ENCODE measurements around the gene NBAS. TPM values are rescaled to one million over a fixed set of nuclear protein-coding genes. Genes with fewer than 3 reads are reported as not detected.

The NBAS gene
- total and polyA plus RNA-seq, 2 of the 4 experiments (the other 2 are of a cell fraction), result 22.3 to 105 TPM

- BruUV-seq (replicated peaks), result no TSS peak
- in situ Hi-C loops (cut with MboI; ENCODE audit: low sequenced_read_pairs), result no loop called here
- Histone ChIP-seq H3K9ac (ENCODE audit: low read depth, low read length) (no peak overlapping the region), H2BK120ac (ENCODE audit: low read depth, low read length) (no peak overlapping the region), H2AFZ (replicated peaks; ENCODE audit: low read length, poor library complexity) (no peak overlapping the region), H2BK15ac (ENCODE audit: low read depth, low read length) (no peak overlapping the region), H3K14ac (replicated peaks; ENCODE audit: low read depth, low read length) (no peak overlapping the region), H4K5ac (ENCODE audit: low read depth, low read length) (no peak overlapping the region), H3K79me1 (ENCODE audit: low read depth in 1 of 2, low read length in 2 of 2) (no peaks in the 10 kb centered on the region), H3K36me3 (ENCODE audit: control insufficient read depth, insufficient read depth, low read length) (peaks cover 8% of the 10 kb centered on the region; the same call in 1 of the 2 replicates), H3K4me1 (ENCODE audit: control insufficient read depth, insufficient read depth, low read length) (peaks cover 3% of the 10 kb centered on the region), H3K4me2 (ENCODE audit: low read depth, low read length) (no peak overlapping the region), H3K18ac (ENCODE audit: low read depth, low read length) (no peak overlapping the region), H2AK9ac (replicated peaks; ENCODE audit: low read depth, low read length, poor library complexity) (no peak overlapping the region), H3K27ac (ENCODE audit: insufficient read depth, low read length) (no peak overlapping the region), H3K4ac (ENCODE audit: low read depth, low read length) (no peak overlapping the region), H2AK5ac (ENCODE audit: low read depth, low read length) (no peak overlapping the region; the same call in 1 of the 2 replicates), H3K9me1 (ENCODE audit: insufficient read depth, low read length) (0 out of 2 replicates have a peak, but pooled peaks cover 3% of the 10 kb centered on the region), H4K20me1 (ENCODE audit: insufficient read depth, low read length) (no peaks in the 10 kb centered on the region), H2BK20ac (ENCODE audit: low read depth, low read length) (no peak overlapping the region), H3K4me3 (ENCODE audit: insufficient read depth, low read depth, low read length) (no peak overlapping the region), H4K91ac (ENCODE audit: insufficient read depth, low read depth, low read length) (no peak overlapping the region), H3K9me3 (ENCODE audit: control insufficient read depth, insufficient read depth, low read length) (no peaks in the 10 kb centered on the region), H2BK5ac (ENCODE audit: low read depth, low read length, poor library complexity, severe bottlenecking) (no peak overlapping the region), H3K27me3 (ENCODE audit: control insufficient read depth, insufficient read depth, low read length) (no peaks in the 10 kb centered on the region), H3K23ac (ENCODE audit: low read depth, low read length) (no peak overlapping the region), H3K56ac (ENCODE audit: extremely low read depth, insufficient read depth, low read length) (no peak overlapping the region), H4K8ac (ENCODE audit: low read depth in 2 of 2, low read length in 2 of 2) (no peak overlapping the region)
- intact Hi-C loops (cut with micrococcal nuclease), result no loop called here
- POLR2A ChIA-PET (ENCODE audit: unreplicated experiment), result no interaction called here
- CTCF ChIA-PET, result no interaction called here
- DNase-seq (no peak), ATAC-seq (ENCODE audit: low read depth) (no peak)
- WGBS, 2 experiments (ENCODE audit: extremely low coverage in 2 of 2, insufficient read length in 1 of 2), result no CpG with 5 or more reads among the region's 6 CpGs
- dilution Hi-C loops (cut with HindIII; ENCODE audit: low sequenced_read_pairs, unreplicated experiment), result no loop called here
- no peak for TF ChIP-seq FOS (IDR thresholded peaks at IDR 0.05; ENCODE audit: low read depth, low read length)
- TF ChIP-seq USF2 (IDR thresholded peaks at IDR 0.05; ENCODE audit: low read depth, low read length), result no peak
- no peak for TF ChIP-seq CHD1 (IDR thresholded peaks at IDR 0.05; ENCODE audit: low read depth, low read length)
- no peak for TF ChIP-seq RFX5 (IDR thresholded peaks at IDR 0.05; ENCODE audit: low read depth, low read length)
- TF ChIP-seq BHLHE40 (IDR thresholded peaks at IDR 0.05; ENCODE audit: low read depth, low read length), result no peak
- TF ChIP-seq, protein P1, sequence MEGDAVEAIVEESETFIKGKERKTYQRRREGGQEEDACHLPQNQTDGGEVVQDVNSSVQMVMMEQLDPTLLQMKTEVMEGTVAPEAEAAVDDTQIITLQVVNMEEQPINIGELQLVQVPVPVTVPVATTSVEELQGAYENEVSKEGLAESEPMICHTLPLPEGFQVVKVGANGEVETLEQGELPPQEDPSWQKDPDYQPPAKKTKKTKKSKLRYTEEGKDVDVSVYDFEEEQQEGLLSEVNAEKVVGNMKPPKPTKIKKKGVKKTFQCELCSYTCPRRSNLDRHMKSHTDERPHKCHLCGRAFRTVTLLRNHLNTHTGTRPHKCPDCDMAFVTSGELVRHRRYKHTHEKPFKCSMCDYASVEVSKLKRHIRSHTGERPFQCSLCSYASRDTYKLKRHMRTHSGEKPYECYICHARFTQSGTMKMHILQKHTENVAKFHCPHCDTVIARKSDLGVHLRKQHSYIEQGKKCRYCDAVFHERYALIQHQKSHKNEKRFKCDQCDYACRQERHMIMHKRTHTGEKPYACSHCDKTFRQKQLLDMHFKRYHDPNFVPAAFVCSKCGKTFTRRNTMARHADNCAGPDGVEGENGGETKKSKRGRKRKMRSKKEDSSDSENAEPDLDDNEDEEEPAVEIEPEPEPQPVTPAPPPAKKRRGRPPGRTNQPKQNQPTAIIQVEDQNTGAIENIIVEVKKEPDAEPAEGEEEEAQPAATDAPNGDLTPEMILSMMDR (conservative IDR thresholded peaks at IDR 0.05; ENCODE audit: low read depth, low read length), result no peak
- TF ChIP-seq MAZ (IDR thresholded peaks at IDR 0.05; ENCODE audit: borderline replicate concordance, low read depth, low read length), result no peak
- TF ChIP-seq POLR2A (IDR thresholded peaks at IDR 0.05; ENCODE audit: low read depth, low read length), result no peak
- no peak for TF ChIP-seq RCOR1 (IDR thresholded peaks at IDR 0.05; ENCODE audit: insufficient replicate concordance, low read length)
Measured at GRCh38 chr2:15224641-15225040, 336.5 kb downstream of the NBAS start.

Data from IMR-90 (cell line).